IPS DF 6.9 (cell line): ENCODE measurements around the gene DNAJB12.
"Not testable (repeated sequence)": the region's sequence is repeated elsewhere in the genome, so short reads cannot be mapped to it uniquely, and the experiment has no call there.

Experiments
- DNase-seq: peaks from one replicate; pipeline ENCODE4 v3.0.0-alpha.2; 2013; ENCODE audit warnings: low read depth, low spot score
- H3K27ac ChIP-seq: one replicate; pipeline ENCODE4 v1.5.1; 2013; ENCODE audit warnings: low read length, control low read depth
- H3K27me3 ChIP-seq: 2 replicates; pipeline ENCODE4 v1.6.1; 2013; ENCODE audit warnings: mild to moderate bottlenecking, low read length; ENCODE audit not compliant: control insufficient read depth, insufficient read depth
- H3K36me3 ChIP-seq: 2 replicates; pipeline ENCODE4 v1.6.1; 2013; ENCODE audit warnings: low read length; ENCODE audit not compliant: control insufficient read depth, insufficient read depth
- H3K4me1 ChIP-seq: 2 replicates; pipeline ENCODE4 v1.6.1; 2013; ENCODE audit warnings: low read length; ENCODE audit not compliant: control insufficient read depth, insufficient read depth
- H3K4me3 ChIP-seq: 2 replicates; pipeline ENCODE4 v1.5.1; 2013; ENCODE audit warnings: mild to moderate bottlenecking, low read length
- H3K9me3 ChIP-seq: 2 replicates; pipeline ENCODE4 v1.6.1; 2013; ENCODE audit warnings: low read length, inconsistent platforms; ENCODE audit not compliant: control insufficient read depth, insufficient read depth
- WGBS: extraction: QIAGEN DNeasy Blood & Tissue Kit; methylation state at CpG from one replicate; pipeline ENCODE4 v1.1.7; 2013; ENCODE audit warnings: mixed read lengths, missing lambda C conversion rate; ENCODE audit not compliant: insufficient read length, insufficient coverage; 5-methylcytosine and 5-hydroxymethylcytosine counted together

DNAJB12 gene

GRCh38 chr10:72303424-72304128, 51.1 kb downstream of the DNAJB12 start:
- H3K9me3 ChIP-seq, result no peaks in the 10 kb centered on the region
- no CpG with 5 or more reads among the region's 8 CpGs for WGBS
- H3K36me3 ChIP-seq, result no peaks in the 10 kb centered on the region
- H3K27ac ChIP-seq, result no peak overlapping the region
- no peaks in the 10 kb centered on the region for H3K27me3 ChIP-seq
- no peaks in the 10 kb centered on the region for H3K4me1 ChIP-seq
- no peak overlapping the region for H3K4me3 ChIP-seq
- no peak for DNase-seq

- Histone ChIP-seq H3K4me3 (no peak overlapping the region), H3K27ac (no peak overlapping the region), H3K36me3 (no peaks in the 10 kb centered on the region), H3K9me3 (no peaks in the 10 kb centered on the region), H3K27me3 (no peaks in the 10 kb centered on the region), H3K4me1 (peaks cover 6% of the 10 kb centered on the region; the same call in 1 of the 2 replicates)
- no peak for DNase-seq
- no CpG with 5 or more reads among the region's 16 CpGs for WGBS
These were observed 55.9 kb downstream of the DNAJB12 start for GRCh38 chr10:72298592-72299519.

GRCh38 chr10:72297805-72298591, 56.7 kb downstream of the DNAJB12 start:
- no peaks in the 10 kb centered on the region for H3K27me3 ChIP-seq
- H3K27ac ChIP-seq, result no peak overlapping the region
- peak overlapping the region; percentile 54; the same call in 1 of the 2 replicates for H3K4me3 ChIP-seq
- no peaks in the 10 kb centered on the region for H3K9me3 ChIP-seq
- DNase-seq, result peak; percentile 91
- H3K4me1 ChIP-seq, result peaks cover 6% of the 10 kb centered on the region; the same call in 1 of the 2 replicates
- no peaks in the 10 kb centered on the region for H3K36me3 ChIP-seq
- no CpG with 5 or more reads among the region's 55 CpGs for WGBS

GRCh38 chr10:72297281-72297804, 57.4 kb downstream of the DNAJB12 start:
- H3K27me3 ChIP-seq, result no peaks in the 10 kb centered on the region
- WGBS, result no CpG with 5 or more reads among the region's 30 CpGs
- no peak overlapping the region for H3K27ac ChIP-seq
- no peak for DNase-seq
- H3K4me3 ChIP-seq, result peak overlapping the region; percentile 54; the same call in 1 of the 2 replicates
- H3K4me1 ChIP-seq, result peaks cover 6% of the 10 kb centered on the region; the same call in 1 of the 2 replicates
- no peaks in the 10 kb centered on the region for H3K36me3 ChIP-seq
- H3K9me3 ChIP-seq, result no peaks in the 10 kb centered on the region

- not testable (repeated sequence) for H3K4me1 ChIP-seq, H3K36me3 ChIP-seq, DNase-seq, H3K27me3 ChIP-seq, H3K9me3 ChIP-seq, H3K4me3 ChIP-seq, H3K27ac ChIP-seq
- no CpG with 5 or more reads among the region's 19 CpGs for WGBS
These were observed 57.9 kb downstream of the DNAJB12 start for GRCh38 chr10:72296829-72297280.

- H3K27ac ChIP-seq, result no peak overlapping the region
- no CpG with 5 or more reads among the region's 8 CpGs for WGBS
These were observed 59.3 kb downstream of the DNAJB12 start for GRCh38 chr10:72295330-72295910.

GRCh38 chr10:72292223-72292691, 62.5 kb downstream of the DNAJB12 start:
- H3K4me1 ChIP-seq, result peaks cover 4% of the 10 kb centered on the region; the same call in 1 of the 2 replicates

More at GRCh38 chr10:72295330-72295910, 59.3 kb downstream of the DNAJB12 start:
- Histone ChIP-seq H3K27me3 (no peaks in the 10 kb centered on the region), H3K36me3 (no peaks in the 10 kb centered on the region), H3K4me1 (peaks cover 6% of the 10 kb centered on the region; the same call in 1 of the 2 replicates), H3K4me3 (no peak overlapping the region), H3K9me3 (no peaks in the 10 kb centered on the region)
- no peak for DNase-seq

GRCh38 chr10:72291019-72291532, 63.6 kb downstream of the DNAJB12 start:
- Histone ChIP-seq H3K36me3 (no peaks in the 10 kb centered on the region), H3K27ac (no peak overlapping the region), H3K4me1 (peaks cover 3% of the 10 kb centered on the region), H3K27me3 (no peaks in the 10 kb centered on the region), H3K4me3 (no peak overlapping the region), H3K9me3 (no peaks in the 10 kb centered on the region)
- WGBS, result no CpG with 5 or more reads among the region's 4 CpGs
- DNase-seq, result no peak

More at GRCh38 chr10:72292223-72292691, 62.5 kb downstream of the DNAJB12 start:
- H3K4me3 ChIP-seq, result no peak overlapping the region
- no peak for DNase-seq
- WGBS, result no CpG with 5 or more reads among the region's 6 CpGs
- H3K27ac ChIP-seq, result no peak overlapping the region
- no peaks in the 10 kb centered on the region for H3K27me3 ChIP-seq
- no peaks in the 10 kb centered on the region for H3K36me3 ChIP-seq
- no peaks in the 10 kb centered on the region for H3K9me3 ChIP-seq

- no peaks in the 10 kb centered on the region for H3K27me3 ChIP-seq
- 100% methylated on average over 1 of the region's 14 CpGs for whole genome bisulfite sequencing
- H3K9me3 ChIP-seq, result no peaks in the 10 kb centered on the region
- H3K36me3 ChIP-seq, result no peaks in the 10 kb centered on the region
- H3K4me3 ChIP-seq, result no peak overlapping the region
- DNase-seq, result no peak
- H3K4me1 ChIP-seq, result no peaks in the 10 kb centered on the region; the same call in 1 of the 2 replicates
- H3K27ac ChIP-seq, result no peak overlapping the region
These were observed 68.7 kb downstream of the DNAJB12 start for GRCh38 chr10:72285972-72286521.
